Non-pigmented ciliary epithelial cell (primary cell): ENCODE measurements around the gene PURB.
A peak's percentile ranks its signal among the peaks of the same experiment; 100 is the strongest.
"Not testable (repeated sequence)": the region's sequence is repeated elsewhere in the genome, so short reads cannot be mapped to it uniquely, and the experiment has no call there.

Experiments
- DNase-seq: peaks from one replicate; pipeline ENCODE4 v3.0.0-alpha.2; 2010; ENCODE audit warnings: low read depth

Gene PURB

GRCh38 chr7:44891791-44892190 is 6.5 kb upstream of the PURB start:
- DNase-seq, result no peak

- no peak for DNase-seq
These were observed 6.0 kb upstream of the PURB start for GRCh38 chr7:44891372-44891771.

GRCh38 chr7:44889086-44889781 is 3.9 kb upstream of the PURB start:
- DNase-seq, result no peak

GRCh38 chr7:44887293-44887692 is 2.0 kb upstream of the PURB start:
- DNase-seq, result no peak

GRCh38 chr7:44884621-44885393 is 523 bp downstream of the PURB start:
- no peak for DNase-seq

GRCh38 chr7:44883961-44884620 is 1.2 kb downstream of the PURB start:
- DNase-seq, result no peak

GRCh38 chr7:44882899-44883298 is 2.4 kb downstream of the PURB start:
- no peak for DNase-seq

- DNase-seq, result no peak
These were observed 3.7 kb downstream of the PURB start for GRCh38 chr7:44881610-44882009.

GRCh38 chr7:44881066-44881600 is 4.2 kb downstream of the PURB start:
- DNase-seq, result no peak

GRCh38 chr7:44880317-44881018 is 4.9 kb downstream of the PURB start:
- DNase-seq, result no peak

- DNase-seq, result no peak
These were observed 8.9 kb downstream of the PURB start for GRCh38 chr7:44876393-44876792.

- no peak for DNase-seq
These were observed 10.1 kb downstream of the PURB start for GRCh38 chr7:44875241-44875640.

GRCh38 chr7:44872787-44873186 is 12.5 kb downstream of the PURB start:
- DNase-seq, result no peak

GRCh38 chr7:44871918-44872317 is 13.4 kb downstream of the PURB start:
- not testable (repeated sequence) for DNase-seq

GRCh38 chr7:44870780-44871179 is 14.6 kb downstream of the PURB start:
- DNase-seq, result not testable (repeated sequence)

GRCh38 chr7:44870336-44870735 is 15.0 kb downstream of the PURB start:
- DNase-seq, result not testable (repeated sequence)

GRCh38 chr7:44867073-44867995 is 18.0 kb downstream of the PURB start:
- peak; percentile 84 for DNase-seq

GRCh38 chr7:44861949-44862348 is 23.4 kb downstream of the PURB start:
- not testable (repeated sequence) for DNase-seq

GRCh38 chr7:44858161-44858560 is 27.2 kb downstream of the PURB start:
- no peak for DNase-seq

- DNase-seq, result no peak
These were observed 30.5 kb downstream of the PURB start for GRCh38 chr7:44854644-44855364.
